C1 segment of cervical spinal cord (tissue), 14 donors: ENCODE data around the gene ARVCF.

ENCODE experiments used
- DNase-seq, 14 donors: peaks; one replicate each; lab custom pipeline; 2025; lab: John Stamatoyannopoulos, UW

The ARVCF gene

DNA sequence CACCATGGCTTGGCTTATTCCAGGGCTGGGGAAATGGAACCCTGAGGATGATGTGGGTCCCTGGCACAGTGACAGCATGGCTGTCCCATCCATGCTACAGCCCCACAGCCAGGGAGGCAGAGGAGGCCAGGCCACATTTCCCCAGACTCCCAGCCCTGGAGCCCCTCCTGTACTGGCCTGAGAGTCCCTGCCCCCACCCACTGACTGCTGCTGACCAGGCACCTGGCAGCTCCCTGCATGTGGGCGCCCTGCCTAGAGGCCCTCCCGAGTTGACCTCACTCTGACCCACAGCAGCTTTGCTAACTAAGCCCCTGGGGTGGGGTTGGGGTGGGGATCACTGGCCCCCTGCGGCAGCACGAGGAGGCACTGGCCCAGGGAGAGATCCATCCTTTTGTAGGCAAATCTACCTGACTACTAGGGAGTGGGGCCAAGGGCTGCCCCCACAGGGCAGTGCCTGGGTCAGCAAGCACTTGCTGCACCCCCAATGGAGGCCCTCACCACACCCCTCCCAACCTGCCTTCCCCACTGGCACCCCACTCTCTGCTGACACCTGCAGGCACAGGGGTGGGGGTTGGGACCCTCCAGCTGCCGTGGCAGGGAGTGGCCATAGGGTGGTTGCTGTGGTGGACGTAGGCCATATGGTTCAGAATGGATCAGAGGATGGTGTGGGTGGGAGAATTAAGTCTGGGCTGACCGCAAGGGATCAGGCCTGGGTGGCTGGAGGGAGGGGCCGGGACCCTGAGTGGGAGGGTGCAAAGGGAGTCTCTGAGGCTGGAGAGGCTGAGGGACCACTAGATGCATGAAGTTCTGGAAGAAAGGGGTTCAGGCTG, 17.4 kb downstream of the ARVCF start:
- no peak for DNase-seq

DNA sequence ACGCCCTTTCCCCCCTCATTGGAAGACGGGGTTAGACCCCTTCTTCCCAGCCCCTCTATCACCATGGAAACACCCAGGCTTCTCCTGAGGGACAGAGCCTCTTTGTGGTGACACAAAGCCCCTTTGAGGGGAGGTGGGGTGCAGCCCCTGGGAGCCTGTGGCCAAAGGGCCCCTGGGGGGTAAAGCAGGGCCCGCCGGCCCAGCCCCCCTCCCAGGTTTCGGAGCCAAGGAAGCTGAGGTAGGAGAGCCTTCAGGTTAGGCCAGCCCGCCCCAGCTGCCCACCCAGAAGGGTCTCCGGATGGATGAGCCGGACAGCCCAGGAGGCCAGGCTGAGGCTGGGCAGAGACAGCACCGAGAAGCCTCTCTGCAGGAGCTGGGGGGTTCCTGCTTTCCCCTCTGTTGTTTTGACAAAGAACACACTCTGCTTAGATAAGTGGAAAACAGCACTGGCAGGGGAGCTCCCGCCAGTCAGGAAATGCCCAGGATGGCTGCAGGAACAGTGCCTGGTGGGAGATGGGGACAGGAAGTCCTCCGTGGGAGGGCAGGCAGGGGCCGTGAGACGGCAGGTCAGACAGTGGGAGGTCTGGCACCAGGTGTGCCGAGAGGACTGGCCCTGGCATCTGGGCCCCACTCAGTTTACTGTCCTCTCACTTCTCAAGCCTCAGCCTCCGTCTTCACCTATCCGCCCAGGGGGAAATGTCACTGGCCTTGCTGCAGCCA, 18.2 kb downstream of the ARVCF start:
- no peak for DNase-seq

DNA sequence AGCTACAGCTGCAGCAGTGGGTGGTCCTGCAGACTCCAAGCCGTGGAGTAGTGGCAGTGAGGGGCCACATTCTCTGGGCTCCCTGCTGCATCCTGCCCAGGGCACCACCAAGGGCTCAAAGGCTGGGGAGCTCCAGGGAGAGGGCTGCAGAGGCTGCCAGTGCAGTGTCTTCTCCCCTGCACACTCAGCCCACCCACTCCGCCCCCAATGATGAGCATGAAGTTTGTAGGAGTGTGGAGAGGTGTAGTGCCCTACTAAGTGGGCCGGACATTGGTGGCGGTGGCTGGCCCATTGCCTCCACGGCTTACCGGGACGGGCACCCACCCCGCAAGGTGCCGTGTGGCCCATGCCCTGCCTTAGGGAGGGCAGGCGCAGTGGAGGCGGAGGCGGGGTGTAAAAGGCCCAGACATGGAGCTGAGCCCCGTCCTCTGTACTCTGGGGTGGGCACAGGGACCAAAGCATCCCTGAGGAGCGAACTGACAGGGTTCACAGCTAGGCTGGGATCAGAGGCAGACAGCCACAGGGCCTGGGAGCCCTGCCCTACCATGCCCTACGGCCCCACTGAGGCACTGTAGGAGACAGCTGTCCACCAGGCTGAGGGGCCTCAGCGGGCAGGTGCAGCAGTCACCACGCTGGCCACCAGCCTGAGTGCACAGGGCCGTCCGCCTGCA, 18.9 kb downstream of the ARVCF start:
- no peak for DNase-seq

DNA sequence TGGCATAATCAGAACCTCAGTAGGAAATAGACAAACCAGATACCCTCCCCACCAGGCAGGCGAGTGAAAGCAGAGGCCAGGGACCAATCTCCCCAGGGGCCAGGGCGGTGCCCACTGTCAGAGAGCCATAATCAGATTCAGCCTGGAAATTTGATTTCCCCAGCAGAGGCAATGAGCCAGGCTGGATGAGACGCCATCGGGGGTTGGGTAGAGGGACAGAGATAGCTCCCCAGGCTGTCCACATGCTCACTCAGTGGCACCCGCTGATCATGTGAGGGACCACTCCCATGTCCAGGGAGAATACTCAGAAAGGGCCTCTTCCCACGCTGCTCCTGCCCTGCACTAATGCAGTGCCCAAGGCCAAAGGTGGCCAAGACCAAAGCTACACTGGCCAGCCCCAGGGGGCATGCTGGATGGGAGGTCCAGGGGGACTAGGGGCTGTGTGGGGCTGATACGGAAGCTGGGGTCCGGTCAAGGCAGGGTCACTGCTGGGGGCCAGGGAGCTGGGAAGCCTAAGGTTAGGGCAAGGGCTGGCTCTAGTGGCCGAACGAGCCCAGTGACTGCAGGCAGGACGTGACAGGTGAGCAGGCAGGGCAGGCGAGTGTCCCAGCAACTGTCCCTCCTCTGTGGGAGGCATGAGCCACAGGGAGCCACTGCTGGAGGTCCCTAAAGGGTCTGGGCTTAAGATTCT, 19.8 kb downstream of the ARVCF start:
- DNase-seq, result no peak

- no peak for DNase-seq
These were observed 20.8 kb downstream of the ARVCF start for GRCh38 chr22:19995611-19996339.

DNA sequence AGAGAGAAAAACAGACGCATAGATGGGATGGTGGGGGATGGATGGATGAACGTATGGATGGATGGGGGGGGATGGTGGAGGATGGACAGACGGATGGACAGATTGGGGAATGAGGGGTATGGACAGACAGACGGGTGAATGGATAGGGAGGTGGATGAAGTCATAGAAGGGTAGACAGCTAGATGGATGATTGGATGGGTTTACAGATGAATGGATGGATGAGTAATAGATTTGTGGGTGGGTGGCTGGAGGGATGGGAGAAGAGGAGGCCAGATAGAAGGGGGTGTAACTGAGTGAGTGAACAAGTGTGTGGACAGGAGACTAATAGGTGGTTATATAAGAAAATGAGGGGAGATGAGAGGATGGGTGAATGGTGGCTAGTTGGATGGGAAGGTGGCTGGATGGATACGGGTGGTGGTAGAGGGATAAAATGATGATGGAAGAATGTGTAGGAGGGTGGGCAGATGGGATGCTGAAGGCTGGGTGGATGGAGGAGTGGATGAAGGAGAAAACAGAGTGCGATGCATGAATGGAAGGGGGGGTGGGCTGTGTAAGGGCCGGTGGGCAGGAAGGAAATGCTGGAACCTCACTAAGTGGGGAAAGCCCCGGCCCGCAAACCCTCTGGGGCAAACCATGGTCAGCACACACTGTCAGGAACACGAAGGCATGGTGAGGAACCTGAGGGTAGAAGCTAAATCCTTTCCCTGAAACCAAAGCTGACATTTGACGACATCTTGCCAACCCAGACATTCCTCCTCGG, 21.6 kb downstream of the ARVCF start:
- no peak for DNase-seq

- DNase-seq, result no peak
These were observed 22.7 kb downstream of the ARVCF start for GRCh38 chr22:19993926-19994325.

- DNase-seq, result no peak
These were observed 23.7 kb downstream of the ARVCF start for GRCh38 chr22:19992921-19993355.

GRCh38 chr22:19992481-19992911, 24.1 kb downstream of the ARVCF start:
- no peak for DNase-seq

GRCh38 chr22:19991645-19992451, 24.8 kb downstream of the ARVCF start:
- peak in 8 of 14 donors; percentile 16 to 54 (median 29) for DNase-seq

DNA sequence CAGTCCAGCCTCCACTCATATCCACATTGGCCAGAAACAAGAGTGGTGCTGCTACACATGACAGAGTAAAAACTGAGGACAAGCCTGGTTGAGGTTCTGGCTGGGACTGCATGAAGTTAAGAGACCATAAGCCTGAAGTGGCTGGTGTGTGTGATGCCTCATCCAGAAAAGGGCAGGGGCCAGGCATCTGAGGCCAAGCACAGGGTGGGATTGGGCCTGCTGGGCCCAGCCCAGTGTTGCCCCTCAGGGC, 25.3 kb downstream of the ARVCF start:
- no peak for DNase-seq

- no peak for DNase-seq
These were observed 25.8 kb downstream of the ARVCF start for GRCh38 chr22:19990609-19991394.

DNA sequence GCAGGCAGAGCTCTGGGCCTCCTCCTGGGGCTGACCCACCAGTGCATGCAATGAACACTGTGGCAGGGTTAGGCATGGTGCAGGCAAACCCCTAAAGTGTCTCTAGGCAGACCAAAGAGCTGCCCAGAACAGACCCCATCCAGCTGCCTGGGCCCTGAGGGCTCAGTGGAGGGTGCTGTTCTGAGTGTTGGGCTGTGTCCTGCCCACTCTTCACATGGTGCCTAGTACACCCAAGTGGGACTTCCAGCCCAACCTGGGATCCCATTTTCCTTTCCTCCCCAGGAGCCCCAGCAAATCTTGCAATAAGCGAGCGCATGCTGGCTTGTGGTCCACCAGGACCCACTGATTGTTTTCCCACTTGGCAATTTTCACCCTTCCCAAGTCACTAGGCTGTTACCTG, 26.4 kb downstream of the ARVCF start:
- DNase-seq, result no peak

DNA sequence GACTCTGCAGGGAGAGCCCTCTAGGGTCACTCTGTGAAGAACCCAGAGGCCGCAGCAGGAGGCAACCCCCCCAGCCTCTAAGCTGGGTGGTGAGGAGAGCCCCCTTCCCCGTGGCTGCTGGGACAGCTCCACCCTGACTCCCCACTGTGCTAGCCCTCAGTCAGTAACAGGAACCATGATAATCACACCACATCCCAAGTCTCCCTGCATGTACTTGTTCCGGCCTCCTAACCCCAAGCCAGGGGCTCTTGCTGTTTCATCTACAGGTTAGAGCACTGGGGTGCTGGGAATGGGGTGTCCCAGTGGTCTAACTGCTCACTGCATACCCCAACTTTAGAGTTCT, 26.9 kb downstream of the ARVCF start:
- DNase-seq, result no peak

- no peak for DNase-seq
These were observed 27.5 kb downstream of the ARVCF start for GRCh38 chr22:19988965-19989724.

DNA sequence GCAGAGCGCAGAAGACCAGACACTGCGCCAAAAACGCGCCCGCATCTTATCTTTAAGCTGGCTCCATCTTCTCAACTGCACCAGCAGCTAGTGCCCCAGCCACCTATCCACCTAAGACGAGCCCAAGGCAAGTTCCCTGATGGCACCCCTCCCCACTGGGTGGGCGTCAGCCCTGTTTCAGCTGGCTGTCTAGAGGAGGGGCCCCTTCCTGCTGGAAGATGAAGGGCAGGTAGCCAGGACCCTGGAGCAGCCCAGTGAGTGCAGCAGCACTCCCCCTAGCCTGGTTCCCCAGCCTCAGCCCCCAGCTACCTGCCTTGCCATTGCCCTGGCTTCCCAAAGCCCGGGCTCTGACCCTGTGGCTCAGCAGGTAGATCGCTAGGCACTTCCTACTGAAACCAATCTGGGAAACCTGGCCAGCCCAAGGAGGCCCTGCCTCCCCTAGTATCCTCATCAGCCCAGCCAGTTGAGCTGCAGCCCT, 28.3 kb downstream of the ARVCF start:
- no peak for DNase-seq

GRCh38 chr22:19987394-19988306, 29.0 kb downstream of the ARVCF start:
- DNase-seq, result no peak
